ENCODE measurements around the gene BAZ2A.
"Not testable (repeated sequence)": the region's sequence is repeated elsewhere in the genome, so short reads cannot be mapped to it uniquely, and the experiment has no call there.

BAZ2A gene

DNA sequence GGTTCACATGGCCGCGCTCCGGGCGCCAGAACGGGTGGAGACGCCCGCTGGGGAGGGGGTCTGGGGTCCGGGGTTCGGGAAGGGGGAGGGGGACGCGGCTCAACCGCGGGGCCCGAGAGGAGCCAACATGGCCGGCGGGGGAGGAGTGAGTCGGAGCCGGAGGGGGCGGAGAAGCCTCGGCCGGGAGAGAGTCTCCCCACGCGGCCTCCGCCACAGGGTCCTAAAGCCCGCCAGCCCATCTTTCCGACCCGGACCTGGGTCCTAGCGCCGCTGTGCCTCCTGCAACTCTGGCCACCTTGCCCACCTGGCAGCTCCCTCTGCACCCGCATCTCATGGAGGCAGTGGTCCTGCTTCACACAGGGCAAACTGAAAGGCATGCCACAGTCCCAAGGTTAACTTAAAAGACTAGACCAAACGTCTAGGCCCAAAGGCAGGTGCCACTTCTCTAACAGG is at the start of gene BAZ2A:
Gene BAZ2A (minus strand): TSS at position 147 of the 453 bp plus-strand sequence. CDS start 12,796 bp downstream, outside the sequence.
- DNase-seq (ENCODE audit: low read depth, low spot score) = peak; percentile 94

DNA sequence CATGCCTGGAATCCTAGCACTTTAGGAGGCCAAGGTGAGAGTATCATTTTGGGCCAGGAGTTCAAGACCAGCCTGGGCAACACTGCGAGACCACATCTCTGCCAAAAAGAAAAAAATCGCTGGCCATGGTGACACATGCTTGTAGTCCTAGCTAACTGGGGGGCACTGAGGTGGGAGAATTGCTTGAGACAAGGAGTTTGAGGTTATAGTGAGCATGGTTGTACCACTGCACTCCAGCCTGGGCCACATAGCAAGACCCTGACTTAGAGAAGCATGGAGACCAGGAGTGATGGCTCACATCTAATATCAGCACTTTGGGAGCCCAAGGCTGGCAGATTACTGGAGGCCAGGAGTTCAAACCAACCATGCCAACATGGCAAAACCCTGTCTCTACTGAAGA is 48.7 kb upstream of the BAZ2A start:
- no peak for DNase-seq (ENCODE audit: low read depth, low spot score)

- no peak for DNase-seq (ENCODE audit: low read depth, low spot score)
These were observed 47.6 kb upstream of the BAZ2A start for GRCh38 chr12:56677680-56678079.

DNA sequence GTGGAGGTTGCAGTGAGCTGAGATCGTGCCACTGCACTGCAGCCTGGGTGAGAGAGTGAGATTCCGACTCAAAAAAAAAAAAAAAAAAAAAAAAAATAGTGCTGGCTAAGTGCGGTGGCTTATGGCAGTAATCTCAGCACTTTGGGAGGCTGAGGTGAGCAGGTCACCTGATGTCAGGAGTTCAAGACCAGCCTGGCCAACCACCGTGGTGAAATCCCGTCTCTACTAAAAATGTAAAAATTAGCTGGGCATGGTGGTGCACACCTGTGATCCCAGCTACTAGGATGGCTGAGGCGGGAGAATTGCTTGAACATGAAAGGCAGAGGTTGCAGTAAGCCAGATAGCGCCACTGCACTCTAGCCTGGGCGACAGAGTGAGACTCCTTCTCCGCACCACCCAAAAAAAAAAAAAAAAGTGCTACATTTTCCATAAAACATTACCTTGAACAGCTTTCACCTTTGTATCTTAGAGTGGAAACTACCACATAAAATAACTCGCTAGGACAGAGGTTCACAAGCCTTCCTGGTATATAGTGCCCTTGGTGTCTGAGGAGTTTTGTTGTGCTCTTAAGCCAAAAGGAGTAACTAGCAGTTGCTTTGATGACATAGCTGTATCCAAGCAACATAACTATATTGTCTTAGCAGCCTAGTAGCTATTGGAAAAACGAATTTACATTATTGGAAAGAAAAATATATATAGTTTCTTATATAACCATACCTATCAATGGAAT is 46.9 kb upstream of the BAZ2A start:
- no peak for DNase-seq (ENCODE audit: low read depth, low spot score)

DNA sequence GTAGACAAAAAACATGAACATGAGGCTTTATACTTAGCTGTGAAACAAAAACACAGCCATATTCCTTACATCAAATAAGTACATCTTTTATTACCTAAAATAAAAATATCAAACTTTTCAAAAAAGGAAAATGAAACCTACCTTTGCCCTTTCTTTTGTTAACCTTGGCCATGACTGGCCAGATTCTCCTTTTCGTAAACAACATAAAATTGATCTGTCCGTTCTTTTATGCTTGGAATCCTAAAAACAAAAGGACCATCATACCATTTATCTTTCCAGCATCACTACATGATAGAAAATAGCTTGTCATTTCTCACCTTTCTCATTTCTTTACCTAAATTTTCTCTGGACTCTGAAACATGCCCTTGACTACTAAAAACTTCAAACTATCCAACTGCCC is 41.5 kb upstream of the BAZ2A start:
- no peak for DNase-seq (ENCODE audit: low read depth, low spot score)

DNA sequence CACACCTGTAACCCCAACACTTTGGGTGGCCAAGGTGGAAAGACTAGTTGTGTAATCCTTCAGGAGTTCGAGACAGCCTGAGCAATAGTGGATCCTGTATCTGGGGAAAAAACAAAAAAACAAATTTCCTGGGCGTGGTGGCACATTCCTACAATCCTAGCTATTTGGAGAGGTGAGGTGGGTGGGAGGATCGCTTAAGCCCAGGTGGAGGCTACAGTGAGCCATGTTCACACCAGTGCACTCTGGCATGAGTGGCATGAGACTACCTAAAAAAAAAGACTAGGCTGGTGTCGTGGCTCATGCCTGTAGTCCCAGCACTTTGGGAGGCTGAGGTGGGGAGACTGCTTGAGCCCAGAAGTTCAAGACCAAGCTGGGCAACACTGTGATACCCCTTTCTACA is 40.7 kb upstream of the BAZ2A start:
- no peak for DNase-seq (ENCODE audit: low read depth, low spot score)

- DNase-seq (ENCODE audit: low read depth, low spot score) = no peak
These were observed 38.0 kb upstream of the BAZ2A start for GRCh38 chr12:56668197-56668457.

DNA sequence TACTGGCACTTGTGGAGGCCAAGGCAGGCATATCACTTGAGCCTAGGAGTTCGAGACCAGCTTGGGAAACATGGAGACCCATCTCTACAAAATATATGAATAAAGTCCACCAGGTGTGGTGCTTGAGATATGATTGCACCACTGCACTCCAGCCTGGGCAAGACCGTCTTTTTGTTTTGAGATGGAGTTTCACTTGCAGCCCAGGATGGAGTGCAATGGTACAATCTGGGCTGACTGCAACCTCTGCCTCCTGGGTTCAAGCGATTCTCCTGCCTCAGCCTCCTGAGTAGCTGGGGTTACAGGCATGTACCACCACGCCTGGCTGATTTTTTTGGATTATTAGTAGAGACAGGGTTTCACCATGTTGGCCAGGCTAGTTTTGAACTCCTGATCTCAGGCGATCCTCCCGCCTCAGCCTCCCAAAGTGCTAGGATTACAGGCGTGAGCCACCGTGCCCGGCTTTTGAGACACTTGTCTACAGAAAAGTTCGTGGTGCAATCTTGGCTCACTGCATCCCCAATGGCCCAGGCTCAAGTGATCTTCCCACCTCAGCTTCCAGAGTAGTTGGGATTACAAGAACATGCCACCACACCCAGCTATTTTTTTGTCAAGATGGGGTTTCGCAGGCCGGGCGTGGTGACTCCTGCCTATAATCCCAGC is 32.0 kb upstream of the BAZ2A start:
- no peak for DNase-seq (ENCODE audit: low read depth, low spot score)

- DNase-seq (ENCODE audit: low read depth, low spot score) = peak; percentile 7
These were observed 31.4 kb upstream of the BAZ2A start for GRCh38 chr12:56661560-56661959.

DNA sequence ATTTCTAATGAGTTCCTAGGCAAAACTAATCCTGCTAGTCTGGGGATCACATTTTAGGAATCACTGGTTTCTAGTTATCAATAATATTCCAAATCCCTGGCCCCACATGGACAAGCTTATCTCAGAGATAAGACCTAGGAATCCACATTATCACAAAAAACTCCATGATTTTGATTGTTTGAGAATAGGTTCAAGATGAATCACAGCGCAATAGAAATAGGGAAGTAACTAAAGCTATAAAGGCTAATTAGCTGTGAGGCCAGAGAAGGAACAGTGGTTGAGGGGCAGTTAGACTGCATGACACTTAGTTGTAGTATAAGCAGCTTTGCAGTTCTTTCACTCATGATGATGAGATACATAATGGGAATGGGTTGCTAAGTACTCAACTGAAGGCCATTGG is 28.8 kb upstream of the BAZ2A start:
- no peak for DNase-seq (ENCODE audit: low read depth, low spot score)

GRCh38 chr12:56657416-56658379 is 27.6 kb upstream of the BAZ2A start:
- no peak for DNase-seq (ENCODE audit: low read depth, low spot score)

DNA sequence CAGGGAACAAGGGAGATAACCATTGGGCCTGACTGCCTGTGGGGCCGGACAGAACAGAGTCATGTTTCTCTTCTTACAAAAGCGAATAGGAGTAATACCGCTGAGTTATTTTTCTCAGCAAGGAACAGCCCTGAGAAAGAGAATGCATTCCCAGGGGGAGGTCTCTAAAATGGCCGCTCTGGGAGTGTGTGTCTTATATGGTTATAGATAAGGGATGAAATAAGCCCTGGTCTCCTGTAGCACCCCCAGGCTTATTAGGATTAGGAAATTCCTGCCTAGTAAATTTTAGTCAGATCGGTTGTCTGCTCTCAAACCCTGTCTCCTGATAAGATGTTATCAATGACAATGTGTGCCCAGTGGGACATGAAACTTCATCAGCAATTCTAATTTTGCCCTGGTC is 23.7 kb upstream of the BAZ2A start:
- not testable (repeated sequence) for DNase-seq (ENCODE audit: low read depth, low spot score)

DNA sequence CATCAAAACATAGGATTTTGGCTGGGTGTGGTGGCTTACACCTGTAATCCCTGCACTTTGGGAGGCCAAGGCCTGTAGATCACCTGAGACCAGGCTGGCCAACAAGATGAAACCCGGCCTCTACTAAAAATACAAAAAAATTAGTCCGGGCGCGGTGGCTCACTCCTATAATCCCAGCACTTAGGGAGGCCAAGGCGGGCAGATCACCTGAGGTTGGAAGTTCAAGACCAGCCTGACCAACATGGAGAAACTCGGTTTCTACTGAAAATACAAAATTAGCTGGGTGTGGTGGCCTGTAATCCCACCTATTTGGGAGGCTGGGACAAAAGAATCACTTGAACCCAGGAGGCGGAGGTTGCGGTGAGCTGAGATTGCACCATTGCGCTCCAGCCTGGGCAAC is 17.9 kb upstream of the BAZ2A start:
- DNase-seq (ENCODE audit: low read depth, low spot score) = not testable (repeated sequence)

DNA sequence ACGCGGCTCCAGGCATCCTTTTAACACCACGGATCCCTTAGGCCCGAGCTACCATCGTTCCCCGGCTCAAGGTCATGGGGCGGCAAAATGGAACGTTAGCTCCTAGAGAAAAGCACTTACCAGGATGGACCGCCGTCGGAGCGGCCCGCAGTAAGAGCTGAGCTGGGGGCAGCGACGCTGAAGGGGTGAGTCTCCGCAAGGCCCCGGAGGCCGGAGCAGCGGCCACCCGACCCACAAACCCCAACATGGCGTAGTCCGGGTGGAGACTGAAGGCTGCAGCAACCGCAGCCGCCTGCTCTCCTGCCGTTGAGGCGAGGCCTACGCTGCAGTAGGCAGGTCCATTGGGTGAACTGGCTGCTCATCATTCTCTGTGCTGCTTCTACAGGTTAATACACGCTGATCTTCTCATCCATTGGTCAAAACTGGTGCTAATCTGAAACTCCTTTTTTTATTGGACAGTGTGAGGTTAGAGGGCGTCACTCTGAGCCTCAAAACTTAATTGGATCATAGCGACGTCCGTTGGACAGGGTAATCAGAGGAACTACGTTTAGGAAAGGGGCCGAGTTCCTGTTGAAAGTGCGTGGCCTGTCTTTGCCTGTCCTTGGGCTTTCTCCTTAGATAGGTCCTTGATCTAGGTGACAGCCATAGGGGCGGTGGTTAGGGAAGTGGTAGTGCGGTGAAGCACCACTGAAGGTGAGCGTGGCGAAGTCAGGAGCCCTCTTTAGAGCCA is 15.8 kb upstream of the BAZ2A start, which contains the start of gene ATP5F1B:
Gene ATP5F1B (minus strand): TSS at position 268 of the 730 bp plus-strand sequence. CDS start 21 bp downstream, at position 247.
- peak; percentile 100 for DNase-seq (ENCODE audit: low read depth, low spot score)

GRCh38 chr12:56645201-56645716 is 15.1 kb upstream of the BAZ2A start:
- peak; percentile 47 for DNase-seq (ENCODE audit: low read depth, low spot score)

GRCh38 chr12:56644654-56645053 is 14.5 kb upstream of the BAZ2A start:
- DNase-seq (ENCODE audit: low read depth, low spot score) = peak; percentile 35

DNA sequence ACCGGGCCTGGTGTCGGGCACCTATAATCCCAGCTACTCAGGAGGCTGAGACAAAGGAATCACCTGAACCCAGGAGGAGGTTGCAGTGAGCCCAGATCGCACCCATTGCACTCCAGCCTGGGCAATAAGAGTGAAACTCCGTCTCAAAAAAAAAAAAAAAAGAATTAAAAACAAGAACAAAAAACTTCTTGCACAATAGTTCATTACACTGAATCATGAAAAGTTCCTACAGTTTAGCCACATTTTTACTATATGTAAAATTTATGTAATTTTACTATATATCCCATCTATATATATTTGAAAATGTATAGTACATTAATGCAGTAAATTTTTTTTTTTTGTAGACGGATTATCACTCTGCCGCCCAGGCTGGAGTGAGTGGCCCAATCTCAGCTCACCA is 11.1 kb upstream of the BAZ2A start:
- DNase-seq (ENCODE audit: low read depth, low spot score) = no peak

DNA sequence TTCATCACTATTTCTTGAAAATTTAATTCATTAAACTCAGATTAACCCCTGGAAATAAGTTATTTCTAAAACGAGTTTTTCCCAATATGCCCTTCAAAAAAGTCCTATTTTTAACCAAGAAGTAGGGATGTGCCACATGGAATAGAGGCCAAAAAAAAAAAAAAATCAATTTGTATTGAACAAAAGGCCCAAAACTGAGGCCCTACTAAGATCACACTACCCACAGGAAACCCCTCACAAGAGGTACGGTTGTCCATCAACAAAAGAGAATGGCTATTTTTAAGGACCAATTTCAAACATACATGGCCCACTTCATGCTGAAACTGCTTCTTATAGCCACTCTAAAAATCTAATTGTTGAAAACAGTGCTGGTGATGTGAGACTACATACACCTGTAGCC is 7.5 kb upstream of the BAZ2A start:
- DNase-seq (ENCODE audit: low read depth, low spot score) = no peak

GRCh38 chr12:56636675-56637540 is 6.8 kb upstream of the BAZ2A start:
- peak; percentile 99 for DNase-seq (ENCODE audit: low read depth, low spot score)
